ENCODE data around the gene CLIP1.

DNA sequence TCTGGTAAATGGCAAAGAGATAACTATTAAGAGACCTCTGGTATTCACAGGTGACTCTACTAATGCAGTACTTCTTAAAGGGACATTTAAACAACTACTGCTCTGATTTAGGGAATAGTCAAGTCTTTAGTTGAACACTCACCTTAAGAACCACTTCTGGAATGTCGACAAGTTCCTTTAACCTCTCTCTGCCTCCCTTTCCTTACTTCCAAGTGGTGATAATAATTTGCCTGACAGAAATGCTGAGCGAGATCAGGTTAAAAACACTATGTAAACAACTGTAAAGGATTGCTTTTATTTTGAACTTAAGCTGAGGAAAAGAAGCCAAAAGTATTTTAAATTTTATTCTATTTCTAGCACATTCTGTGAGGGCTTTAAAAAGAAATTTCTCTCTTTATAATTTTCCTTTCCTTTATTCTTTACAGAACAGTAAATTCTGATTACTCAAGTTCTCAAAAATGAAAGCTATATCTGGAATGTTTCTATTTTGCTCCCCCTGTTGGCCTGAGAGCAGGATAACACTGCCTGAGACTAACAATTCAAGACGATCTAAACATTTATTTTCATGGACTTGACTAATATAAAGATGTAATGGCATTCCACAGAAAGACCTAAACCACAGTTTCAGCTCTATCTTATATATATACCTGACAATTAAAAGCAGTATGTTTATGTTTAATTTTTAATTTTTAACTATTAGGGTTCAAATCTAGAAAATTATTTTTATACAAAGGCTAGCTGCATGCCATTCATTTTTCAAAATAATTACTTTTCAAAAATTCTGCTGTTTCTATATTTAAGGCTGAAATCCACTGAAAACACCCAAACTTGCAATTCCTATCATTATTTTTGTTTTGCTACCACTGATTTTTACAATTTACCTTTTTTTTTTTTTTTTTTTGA, 49.1 kb upstream of the CLIP1 start:
- TF ChIP-seq, protein P1, sequence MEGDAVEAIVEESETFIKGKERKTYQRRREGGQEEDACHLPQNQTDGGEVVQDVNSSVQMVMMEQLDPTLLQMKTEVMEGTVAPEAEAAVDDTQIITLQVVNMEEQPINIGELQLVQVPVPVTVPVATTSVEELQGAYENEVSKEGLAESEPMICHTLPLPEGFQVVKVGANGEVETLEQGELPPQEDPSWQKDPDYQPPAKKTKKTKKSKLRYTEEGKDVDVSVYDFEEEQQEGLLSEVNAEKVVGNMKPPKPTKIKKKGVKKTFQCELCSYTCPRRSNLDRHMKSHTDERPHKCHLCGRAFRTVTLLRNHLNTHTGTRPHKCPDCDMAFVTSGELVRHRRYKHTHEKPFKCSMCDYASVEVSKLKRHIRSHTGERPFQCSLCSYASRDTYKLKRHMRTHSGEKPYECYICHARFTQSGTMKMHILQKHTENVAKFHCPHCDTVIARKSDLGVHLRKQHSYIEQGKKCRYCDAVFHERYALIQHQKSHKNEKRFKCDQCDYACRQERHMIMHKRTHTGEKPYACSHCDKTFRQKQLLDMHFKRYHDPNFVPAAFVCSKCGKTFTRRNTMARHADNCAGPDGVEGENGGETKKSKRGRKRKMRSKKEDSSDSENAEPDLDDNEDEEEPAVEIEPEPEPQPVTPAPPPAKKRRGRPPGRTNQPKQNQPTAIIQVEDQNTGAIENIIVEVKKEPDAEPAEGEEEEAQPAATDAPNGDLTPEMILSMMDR (IDR thresholded peaks at IDR 0.05), result peak in 5 of 7 experiments; percentile 36 to 88 (median 75)
- TF ChIP-seq POLR2A (IDR thresholded peaks at IDR 0.05) (no peak), POLR2AphosphoS5 (IDR thresholded peaks at IDR 0.05) (peak in 1 of 3 donors; percentile 7)
